ENCODE measurements around the gene CAVIN2. TPM values are rescaled to one million over a fixed set of nuclear protein-coding genes. Genes with fewer than 3 reads are reported as not detected.

CAVIN2 gene
- total RNA-seq, 1 experiment from 2014 or later: 3.2 TPM

Other genes starting within 250 kb of the CAVIN2 start
- gene NABP1, start 169.0 kb downstream of the CAVIN2 start, total RNA-seq (2014; rRNA removed; shearing (Covaris generic)): 0.74 and 1.9 TPM in 2 replicates